Body of pancreas (tissue), 4 donors: ENCODE measurements around the gene CLSTN1. TPM values are rescaled to one million over a fixed set of nuclear protein-coding genes. Genes with fewer than 3 reads are reported as not detected.

Source experiments
- ATAC-seq: fragments of 150-250 bp; one replicate; pipeline ENCODE4 v1.9.1; 2016
- DNase-seq, 4 donors: peaks; one replicate each; pipeline ENCODE4 v3.0.0-alpha.2; 2019
- H3K27ac ChIP-seq, 4 donors: fragments of 200-600 bp; sonication (generic); 1 replicate in 3 of 4; 2 replicates in 1 of 4; pipeline versions ENCODE4 v1.5.1 to v1.6.1; 2016 to 2019; ENCODE audit warnings: mild to moderate bottlenecking in 1 of 4, mixed read lengths in 1 of 4, moderate library complexity in 1 of 4
- H3K27me3 ChIP-seq, 2 donors: fragments of 200-600 bp; sonication (generic); one replicate each; pipeline ENCODE4 v1.6.0; 2016; ENCODE audit warnings: mild to moderate bottlenecking in 1 of 2
- H3K36me3 ChIP-seq, 2 donors: fragments of 200-600 bp; sonication (generic); replicated peaks in 1 of 2; 2 replicates each; pipeline ENCODE4 v1.5.1; 2016; ENCODE audit warnings: low read depth in 2 of 2; ENCODE audit not compliant: insufficient read depth in 1 of 2
- H3K4me1 ChIP-seq: fragments of 200-600 bp; sonication (generic); one replicate; pipeline ENCODE4 v1.6.0; 2016
- H3K4me3 ChIP-seq, 2 donors: fragments of 200-600 bp; sonication (generic); 1 replicate in 1 of 2; 2 replicates in 1 of 2; pipeline ENCODE4 v1.5.1; 2016 to 2019
- H3K9me3 ChIP-seq, 3 donors: fragments of 200-600 bp; sonication (generic); 1 replicate in 2 of 3; 2 replicates in 1 of 3; pipeline ENCODE4 v1.5.1; 2016
- POLR2A ChIP-seq, 3 donors: fragments of 450-650 bp; IDR thresholded peaks; one replicate each; pipeline ENCODE4 v1.6.1; 2016; ENCODE audit warnings: antibody characterized with exemption in 3 of 3, mild to moderate bottlenecking in 2 of 3
- WGBS, 2 donors: methylation state at CpG; one replicate each; pipeline ENCODE4 v1.1.5; 2017; 5-methylcytosine and 5-hydroxymethylcytosine counted together
- intact Hi-C: fragments of 100-400 bp; cut with DNase I; formaldehyde crosslinking; loops from one replicate; pipeline ENCODE4 v1.15.1; 2023
- total RNA-seq, 2 donors: library from RNA; depleted of rRNA; stranded (reverse); fragments of >200 nt; gene quantifications; one replicate each; pipeline ENCODE4 v1.1.0, GENCODE V29; 2016
- TF ChIP-seq, protein P1 (sequence below), 7 experiments: fragments of 450-650 bp in 4 of 7; fragments of 200-600 bp in 3 of 7; sonication (generic) in 3 of 7; IDR thresholded peaks; one replicate each; pipeline ENCODE4 v1.5.1; 2016 to 2019; ENCODE audit warnings: antibody characterized with exemption in 7 of 7

CLSTN1 gene
- total RNA-seq, 2 donors from 2014 or later = 60.2 to 64.6 TPM

GRCh38 chr1:9842073-9842711, 18.4 kb upstream of the CLSTN1 start:
- Histone ChIP-seq H3K36me3 (no peaks in the 10 kb centered on the region), H3K9me3 (no peaks in the 10 kb centered on the region), H3K4me3 (no peak overlapping the region), H3K4me1 (peaks cover 15% of the 10 kb centered on the region), H3K27ac (no peak overlapping the region), H3K27me3 (no peaks in the 10 kb centered on the region)
- no peak for TF ChIP-seq POLR2A (IDR thresholded peaks at IDR 0.05)
- TF ChIP-seq, protein P1, sequence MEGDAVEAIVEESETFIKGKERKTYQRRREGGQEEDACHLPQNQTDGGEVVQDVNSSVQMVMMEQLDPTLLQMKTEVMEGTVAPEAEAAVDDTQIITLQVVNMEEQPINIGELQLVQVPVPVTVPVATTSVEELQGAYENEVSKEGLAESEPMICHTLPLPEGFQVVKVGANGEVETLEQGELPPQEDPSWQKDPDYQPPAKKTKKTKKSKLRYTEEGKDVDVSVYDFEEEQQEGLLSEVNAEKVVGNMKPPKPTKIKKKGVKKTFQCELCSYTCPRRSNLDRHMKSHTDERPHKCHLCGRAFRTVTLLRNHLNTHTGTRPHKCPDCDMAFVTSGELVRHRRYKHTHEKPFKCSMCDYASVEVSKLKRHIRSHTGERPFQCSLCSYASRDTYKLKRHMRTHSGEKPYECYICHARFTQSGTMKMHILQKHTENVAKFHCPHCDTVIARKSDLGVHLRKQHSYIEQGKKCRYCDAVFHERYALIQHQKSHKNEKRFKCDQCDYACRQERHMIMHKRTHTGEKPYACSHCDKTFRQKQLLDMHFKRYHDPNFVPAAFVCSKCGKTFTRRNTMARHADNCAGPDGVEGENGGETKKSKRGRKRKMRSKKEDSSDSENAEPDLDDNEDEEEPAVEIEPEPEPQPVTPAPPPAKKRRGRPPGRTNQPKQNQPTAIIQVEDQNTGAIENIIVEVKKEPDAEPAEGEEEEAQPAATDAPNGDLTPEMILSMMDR (IDR thresholded peaks at IDR 0.05) = no peak
- DNase-seq (no peak), ATAC-seq (no peak)
- 60 to 73% methylated on average over 2 to 9 of the region's 9 CpGs for WGBS, 2 donors
- intact Hi-C loops = no loop called here

DNA sequence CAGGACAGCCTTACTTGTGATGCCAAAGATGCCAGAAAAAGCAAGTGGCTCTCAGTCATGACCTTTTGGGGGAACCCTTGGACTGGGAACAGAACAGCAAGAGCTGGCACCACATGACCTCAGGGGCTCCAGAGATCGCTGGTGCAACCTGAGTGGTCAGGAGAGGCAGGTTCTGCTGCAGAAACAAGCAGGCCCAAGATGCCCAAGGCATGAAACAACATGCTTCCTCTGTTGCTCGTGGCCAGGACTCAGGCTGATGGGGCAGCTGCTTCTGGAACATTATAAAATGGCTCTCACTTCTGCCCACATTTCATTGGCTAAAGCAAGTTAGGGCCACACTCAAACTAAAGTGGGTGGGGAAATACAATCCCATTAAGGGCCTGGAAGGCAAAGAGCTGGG, 17.7 kb upstream of the CLSTN1 start:
- Histone ChIP-seq H3K36me3 (no peaks in the 10 kb centered on the region), H3K9me3 (no peaks in the 10 kb centered on the region), H3K4me1 (peaks cover 15% of the 10 kb centered on the region), H3K27ac (no peak overlapping the region), H3K27me3 (no peaks in the 10 kb centered on the region), H3K4me3 (no peak overlapping the region)
- ATAC-seq (no peak), DNase-seq (no peak)
- intact Hi-C loops = no loop called here
- no peak for TF ChIP-seq POLR2A (IDR thresholded peaks at IDR 0.05)
- TF ChIP-seq, protein P1 (IDR thresholded peaks at IDR 0.05) = no peak
- WGBS, 2 donors = 94% methylated on average over 2 of the region's 2 CpGs; no CpG with 5 or more reads in 1 of the 2 donors

DNA sequence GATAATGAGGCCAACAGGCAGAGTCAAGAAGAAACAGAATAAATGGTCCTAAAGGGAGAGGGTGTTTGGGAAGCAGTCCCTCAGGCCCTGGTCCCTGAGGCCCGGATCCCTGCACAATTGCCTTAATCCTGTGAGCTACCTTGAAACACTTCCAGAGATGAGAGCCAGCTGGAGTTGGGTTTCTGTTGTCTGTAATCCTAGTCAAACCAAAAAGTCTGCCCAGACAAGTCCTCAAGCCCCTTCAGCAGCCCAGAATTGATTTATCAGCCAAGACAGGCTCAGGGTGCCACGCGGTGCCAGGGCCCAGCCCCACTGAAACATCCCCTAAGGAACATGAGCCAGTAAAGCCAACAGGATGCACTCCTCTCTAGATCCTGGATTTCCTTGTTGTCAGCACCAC, 16.4 kb upstream of the CLSTN1 start:
- DNase-seq = no peak
- TF ChIP-seq, protein P1 (IDR thresholded peaks at IDR 0.05) = no peak
- TF ChIP-seq POLR2A (IDR thresholded peaks at IDR 0.05) = no peak
- Histone ChIP-seq H3K36me3 (no peaks in the 10 kb centered on the region), H3K27ac (no peak overlapping the region), H3K4me3 (no peak overlapping the region), H3K27me3 (no peaks in the 10 kb centered on the region), H3K4me1 (peaks cover 15% of the 10 kb centered on the region), H3K9me3 (no peaks in the 10 kb centered on the region)
- WGBS, 2 donors = 73 to 83% methylated on average over 3 of the region's 3 CpGs
- intact Hi-C loops = no loop called here
- ATAC-seq = no peak

DNA sequence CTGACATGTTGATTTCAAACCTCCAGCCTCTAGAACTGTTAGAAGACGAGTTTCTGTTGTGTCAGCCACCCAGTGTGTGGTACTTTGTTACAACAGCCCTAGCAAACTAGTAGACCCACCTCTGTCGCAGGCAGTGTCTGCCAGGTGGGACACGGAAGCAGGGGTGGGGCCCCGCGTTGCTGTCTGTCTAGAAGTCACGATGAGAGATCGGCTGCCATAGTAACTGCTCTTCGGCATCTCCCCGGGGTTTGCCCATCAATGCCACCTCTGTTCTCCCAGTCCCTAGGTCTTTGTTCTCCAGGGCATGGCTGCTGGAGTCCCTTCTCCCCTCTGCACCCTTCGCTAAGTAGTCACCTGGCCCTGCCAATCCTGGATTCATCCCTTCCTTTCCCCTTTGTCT, 15.2 kb upstream of the CLSTN1 start:
- WGBS, 2 donors = 87 to 88% methylated on average over 10 of the region's 10 CpGs
- H3K36me3 ChIP-seq = no peaks in the 10 kb centered on the region
- DNase-seq (no peak), ATAC-seq (no peak)
- intact Hi-C loops = no loop called here
- H3K27me3 ChIP-seq = no peaks in the 10 kb centered on the region
- no peak for TF ChIP-seq POLR2A (IDR thresholded peaks at IDR 0.05)
- TF ChIP-seq, protein P1 (IDR thresholded peaks at IDR 0.05) = no peak
- H3K4me1 ChIP-seq = peaks cover 15% of the 10 kb centered on the region
- no peak overlapping the region for H3K4me3 ChIP-seq
- no peaks in the 10 kb centered on the region for H3K9me3 ChIP-seq
- H3K27ac ChIP-seq = no peak overlapping the region

DNA sequence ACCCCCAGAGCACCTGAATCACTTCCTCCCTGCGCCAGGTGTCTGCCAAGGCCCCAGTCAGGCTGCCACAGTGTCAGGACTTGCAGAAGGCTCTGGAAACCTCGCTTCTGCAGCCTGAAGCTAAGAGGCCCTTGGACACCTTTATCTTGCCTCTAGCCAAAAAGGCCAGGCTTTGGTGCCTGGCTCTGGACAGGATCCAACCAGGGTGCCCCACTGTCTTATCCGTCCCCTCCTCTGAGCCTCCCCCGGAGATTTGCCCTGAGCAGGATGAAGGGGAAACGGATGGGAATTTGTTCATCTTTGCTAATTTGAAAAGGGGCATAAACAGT, 12.8 kb upstream of the CLSTN1 start:
- ATAC-seq (no peak), DNase-seq (no peak)
- intact Hi-C loops = no loop called here
- no peak overlapping the region for H3K27ac ChIP-seq
- no peak overlapping the region for H3K4me3 ChIP-seq
- H3K9me3 ChIP-seq = no peaks in the 10 kb centered on the region
- no peaks in the 10 kb centered on the region for H3K36me3 ChIP-seq
- WGBS, 2 donors = 88 to 100% methylated on average over 1 to 5 of the region's 5 CpGs
- H3K4me1 ChIP-seq = no peaks in the 10 kb centered on the region
- H3K27me3 ChIP-seq = no peaks in the 10 kb centered on the region
- TF ChIP-seq, protein P1 (IDR thresholded peaks at IDR 0.05) = no peak
- no peak for TF ChIP-seq POLR2A (IDR thresholded peaks at IDR 0.05)
